Non-pigmented ciliary epithelial cell (primary cell): ENCODE measurements around the gene KRT86.
"Not testable (repeated sequence)": the region's sequence is repeated elsewhere in the genome, so short reads cannot be mapped to it uniquely, and the experiment has no call there.

ENCODE experiments used
- DNase-seq: peaks from one replicate; pipeline ENCODE4 v3.0.0-alpha.2; 2010; ENCODE audit warnings: low read depth

The KRT86 gene

GRCh38 chr12:52270541-52271070 lies 3.8 kb upstream of the KRT86 start:
- no peak for DNase-seq

DNA sequence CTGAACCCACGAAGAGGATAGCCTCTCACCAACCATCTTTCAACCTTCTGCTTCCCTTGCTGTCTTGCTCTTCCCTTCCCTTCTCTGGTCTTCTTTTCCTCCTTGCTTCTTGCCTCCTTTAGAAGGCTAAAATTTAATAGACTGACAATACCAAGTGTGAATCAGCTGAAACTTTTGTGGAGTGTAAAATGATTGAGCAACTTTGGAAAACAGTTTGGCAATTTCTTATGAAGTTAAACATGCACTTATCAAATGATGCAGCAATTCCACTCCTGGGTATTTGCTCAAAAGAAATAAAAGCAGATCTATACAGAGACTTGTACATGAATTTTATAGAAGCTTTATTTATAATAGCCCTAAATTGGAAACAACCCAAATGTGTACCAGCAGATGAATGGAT lies 3.3 kb upstream of the KRT86 start:
- DNase-seq, result no peak

GRCh38 chr12:52275686-52276085 lies 1.2 kb downstream of the KRT86 start:
- no peak for DNase-seq

- DNase-seq, result no peak
Observed at GRCh38 chr12:52277486-52278245, 3.2 kb downstream of the KRT86 start.

- DNase-seq, result peak; percentile 8
Observed at GRCh38 chr12:52278575-52279421, 4.4 kb downstream of the KRT86 start.

- DNase-seq, result peak; percentile 10
Observed at GRCh38 chr12:52279422-52280318, 5.2 kb downstream of the KRT86 start.

- DNase-seq, result peak; percentile 68
Observed at GRCh38 chr12:52280319-52280795, 5.9 kb downstream of the KRT86 start.

- DNase-seq, result peak; percentile 87
Observed at GRCh38 chr12:52280796-52281560, 6.5 kb downstream of the KRT86 start.

DNA sequence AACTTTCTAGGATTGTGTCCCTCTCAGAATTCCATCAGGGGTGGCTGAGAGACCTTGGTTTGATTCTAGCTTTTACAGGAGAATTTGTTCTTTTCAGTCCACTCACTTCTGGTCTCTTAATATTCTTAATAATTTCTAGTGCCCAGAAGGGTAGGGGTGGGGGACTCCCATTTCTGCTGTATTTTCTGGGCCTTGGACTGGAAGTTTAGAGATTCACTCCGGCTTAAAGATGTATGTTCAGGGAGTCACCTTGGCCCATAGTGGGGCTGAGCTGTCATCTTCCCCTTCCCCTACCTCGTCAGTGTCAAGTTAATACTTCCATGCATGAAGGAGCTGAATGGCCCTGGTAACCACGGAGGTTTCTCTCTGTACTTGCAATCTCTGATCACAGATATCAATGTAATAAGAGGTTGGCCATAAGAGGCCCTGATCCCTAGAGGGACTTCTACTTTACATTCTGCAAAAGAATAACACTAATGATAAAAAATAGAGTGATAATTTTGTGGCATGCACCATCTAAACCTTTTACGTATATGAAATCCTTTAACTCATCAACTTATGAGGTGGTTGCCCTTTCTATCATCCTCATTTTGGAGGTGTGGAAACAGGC lies 10.2 kb downstream of the KRT86 start:
- DNase-seq, result no peak

GRCh38 chr12:52285172-52285745 lies 10.8 kb downstream of the KRT86 start:
- DNase-seq, result no peak

- DNase-seq, result no peak
Observed at GRCh38 chr12:52285851-52286530, 11.5 kb downstream of the KRT86 start.

DNA sequence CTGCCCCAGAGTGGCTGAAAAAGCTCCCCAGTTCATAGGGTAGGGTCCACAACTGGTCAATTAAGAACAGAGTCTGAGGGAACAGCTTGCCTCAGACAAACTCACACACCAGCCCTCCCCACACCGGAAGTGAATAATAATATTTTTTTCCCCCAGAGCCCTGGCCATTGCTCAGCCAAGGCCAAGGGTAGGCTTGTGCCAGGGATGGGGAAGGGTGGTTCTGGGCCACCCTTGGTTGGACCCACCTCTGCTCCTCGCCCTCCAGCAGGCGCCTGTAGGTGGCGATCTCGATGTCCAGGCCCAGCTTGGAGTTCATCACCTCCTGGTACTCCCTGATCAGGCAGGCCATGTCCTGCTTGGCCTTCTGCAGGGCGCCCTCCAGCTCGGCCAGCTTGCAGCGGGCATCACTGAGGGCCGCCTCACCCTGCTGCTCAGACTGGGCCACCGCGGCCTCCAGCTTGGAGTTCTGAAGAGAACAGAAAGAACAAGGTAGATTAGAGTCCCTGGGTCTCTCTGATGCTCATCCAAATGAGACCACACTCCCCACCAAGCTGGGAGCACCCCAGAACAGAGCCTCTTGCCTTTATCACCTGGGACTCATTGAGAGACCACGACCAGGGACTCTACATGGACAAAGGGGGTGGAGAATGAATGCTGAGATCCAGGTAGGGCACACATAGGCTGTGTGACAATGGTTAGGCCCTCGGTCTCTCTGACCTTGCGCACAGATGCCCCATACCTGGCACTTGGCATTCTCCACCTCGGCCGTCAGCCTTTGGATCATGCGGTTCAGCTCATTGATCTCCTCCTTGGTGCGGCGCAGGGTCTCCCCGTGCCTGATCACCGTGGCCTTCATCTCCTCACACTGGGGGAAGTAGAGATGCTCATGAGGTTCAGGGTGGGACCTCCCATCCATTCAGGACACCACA lies 12.7 kb downstream of the KRT86 start:
- not testable (repeated sequence) for DNase-seq

GRCh38 chr12:52287816-52288805 lies 13.7 kb downstream of the KRT86 start:
- DNase-seq, result not testable (repeated sequence)

- not testable (repeated sequence) for DNase-seq
Observed at GRCh38 chr12:52290483-52291134, 16.2 kb downstream of the KRT86 start.

DNA sequence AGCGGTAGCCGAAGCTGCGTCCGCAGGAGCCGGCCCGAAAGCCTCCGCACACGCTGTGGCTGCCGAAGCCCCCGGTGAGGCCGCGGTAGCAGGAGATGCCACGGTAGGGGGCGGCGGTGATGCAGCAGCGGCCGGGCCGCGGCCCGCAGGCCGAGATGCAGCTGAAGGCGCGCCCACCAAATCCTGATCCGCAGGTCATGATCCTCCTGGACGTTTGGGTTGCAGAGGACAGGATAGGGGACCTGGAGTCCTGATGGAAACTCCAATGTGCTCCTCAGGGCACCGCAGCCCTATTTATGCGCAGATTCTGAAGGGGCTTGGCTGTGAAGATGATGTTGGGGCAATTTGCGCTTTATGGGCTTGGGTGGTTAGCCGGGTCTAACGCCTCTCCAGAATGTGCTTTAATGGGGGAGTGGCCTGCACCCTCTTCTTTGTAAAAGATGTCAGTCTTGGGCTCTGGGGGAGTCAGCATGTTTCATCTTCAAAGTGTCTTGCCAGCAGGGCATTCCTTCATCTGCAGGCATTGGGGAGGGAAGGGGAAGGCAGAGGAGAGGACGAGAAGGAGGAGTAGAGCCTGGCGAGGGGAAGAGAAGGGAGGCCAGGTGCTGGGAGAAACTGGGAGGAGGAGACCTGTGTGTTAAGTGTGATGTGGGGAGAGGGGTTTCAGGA lies 17.0 kb downstream of the KRT86 start, which contains the start of gene KRT81:
Gene KRT81 (minus strand): TSS at position 268 of the 669 bp plus-strand sequence. CDS start 69 bp downstream, at position 199.
- no peak for DNase-seq

GRCh38 chr12:52293926-52294325 lies 19.5 kb downstream of the KRT86 start:
- DNase-seq, result no peak
